ENCODE results near the gene TMEM150B. TPM values are rescaled to one million over a fixed set of nuclear protein-coding genes. Genes with fewer than 3 reads are reported as not detected.

TMEM150B gene
- total RNA-seq, 4 donors from 2014 or later: 5.5 to 17.1 (median 7.7) TPM

DNA sequence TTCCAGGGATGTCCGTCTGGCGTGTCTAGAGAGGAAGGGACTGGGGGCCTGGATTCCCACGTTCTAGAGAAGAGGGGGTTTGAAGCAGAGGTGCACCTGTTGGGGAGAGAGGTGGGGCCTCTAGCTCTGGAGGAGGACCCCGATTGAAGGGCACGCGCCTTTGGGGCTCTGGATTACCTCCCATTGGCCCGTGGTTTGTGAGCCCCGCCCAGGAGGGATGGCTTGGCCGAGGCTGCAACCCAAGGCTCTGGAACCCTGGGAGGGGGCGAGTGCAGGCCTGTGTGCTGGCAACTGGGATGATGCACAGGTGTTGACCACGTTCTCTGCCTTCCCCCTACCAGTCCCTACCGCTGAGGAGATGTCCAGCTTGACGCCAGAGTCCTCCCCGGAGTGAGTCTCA lies 20.2 kb downstream of the TMEM150B start:
- 77% methylated on average over 14 of the region's 14 CpGs for WGBS, 2 donors
- Histone ChIP-seq H3K36me3 (peaks cover 0 to 54% (median 0%) of the 10 kb centered on the region in 3 donors), H3K27me3 (no peaks in the 10 kb centered on the region), H3K4me1 (peaks cover 0 to 11% (median 3%) of the 10 kb centered on the region in 4 donors), H3K9me3 (peaks cover 0 to 5% (median 0%) of the 10 kb centered on the region in 4 donors), H3K4me3 (no peak overlapping the region), H3K27ac (no peak overlapping the region)
- no peak for DNase-seq (ENCODE audit: low spot score in 2 of 2)
- TF ChIP-seq POLR2A (IDR thresholded peaks at IDR 0.05): no peak
- TF ChIP-seq, protein P1, sequence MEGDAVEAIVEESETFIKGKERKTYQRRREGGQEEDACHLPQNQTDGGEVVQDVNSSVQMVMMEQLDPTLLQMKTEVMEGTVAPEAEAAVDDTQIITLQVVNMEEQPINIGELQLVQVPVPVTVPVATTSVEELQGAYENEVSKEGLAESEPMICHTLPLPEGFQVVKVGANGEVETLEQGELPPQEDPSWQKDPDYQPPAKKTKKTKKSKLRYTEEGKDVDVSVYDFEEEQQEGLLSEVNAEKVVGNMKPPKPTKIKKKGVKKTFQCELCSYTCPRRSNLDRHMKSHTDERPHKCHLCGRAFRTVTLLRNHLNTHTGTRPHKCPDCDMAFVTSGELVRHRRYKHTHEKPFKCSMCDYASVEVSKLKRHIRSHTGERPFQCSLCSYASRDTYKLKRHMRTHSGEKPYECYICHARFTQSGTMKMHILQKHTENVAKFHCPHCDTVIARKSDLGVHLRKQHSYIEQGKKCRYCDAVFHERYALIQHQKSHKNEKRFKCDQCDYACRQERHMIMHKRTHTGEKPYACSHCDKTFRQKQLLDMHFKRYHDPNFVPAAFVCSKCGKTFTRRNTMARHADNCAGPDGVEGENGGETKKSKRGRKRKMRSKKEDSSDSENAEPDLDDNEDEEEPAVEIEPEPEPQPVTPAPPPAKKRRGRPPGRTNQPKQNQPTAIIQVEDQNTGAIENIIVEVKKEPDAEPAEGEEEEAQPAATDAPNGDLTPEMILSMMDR (IDR thresholded peaks at IDR 0.05): no peak
- no peak for TF ChIP-seq EP300 (IDR thresholded peaks at IDR 0.05)

DNA sequence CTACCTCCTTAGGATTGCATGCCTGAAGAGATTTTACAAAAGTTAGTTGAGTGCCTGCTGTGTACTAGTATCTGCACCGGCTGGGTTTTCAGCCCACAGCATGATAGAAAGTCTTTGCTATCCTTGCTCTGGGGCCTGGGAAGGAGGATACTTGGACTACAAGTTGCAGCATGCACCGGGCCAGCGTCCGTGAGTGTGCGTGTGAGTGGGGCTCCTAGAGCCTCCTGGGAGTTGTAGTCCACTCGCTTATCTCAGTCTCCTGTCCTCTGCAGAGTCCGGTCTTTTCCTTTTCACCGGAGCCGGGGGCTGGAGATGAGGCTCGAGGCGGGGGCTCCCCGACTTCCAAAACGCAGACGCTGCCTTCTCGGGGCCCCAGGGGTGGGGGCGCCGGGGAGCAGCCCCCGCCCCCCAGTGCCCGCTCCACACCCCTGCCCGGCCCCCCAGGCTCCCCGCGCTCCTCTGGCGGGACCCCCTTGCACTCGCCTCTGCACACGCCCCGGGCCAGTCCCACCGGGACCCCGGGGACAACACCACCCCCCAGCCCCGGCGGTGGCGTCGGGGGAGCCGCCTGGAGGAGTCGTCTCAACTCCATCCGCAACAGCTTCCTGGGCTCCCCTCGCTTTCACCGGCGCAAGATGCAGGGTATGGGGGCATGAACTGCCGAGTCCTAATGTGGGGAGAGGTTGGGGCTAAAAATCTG lies 20.7 kb downstream of the TMEM150B start:
- no peaks in the 10 kb centered on the region for H3K27me3 ChIP-seq
- no peak overlapping the region for H3K27ac ChIP-seq
- no peak overlapping the region for H3K4me3 ChIP-seq
- DNase-seq (ENCODE audit: low spot score in 2 of 2): peak in 1 of 2 donors; percentile 18
- H3K4me1 ChIP-seq: peaks cover 0 to 11% (median 3%) of the 10 kb centered on the region in 4 donors
- peaks cover 0 to 2% (median 0%) of the 10 kb centered on the region in 4 donors for H3K9me3 ChIP-seq
- TF ChIP-seq EP300 (IDR thresholded peaks at IDR 0.05) (no peak), POLR2A (IDR thresholded peaks at IDR 0.05) (no peak)
- TF ChIP-seq, protein P1 (IDR thresholded peaks at IDR 0.05): no peak
- 83 to 89% methylated on average over 38 to 39 of the region's 39 CpGs for WGBS, 2 donors
- H3K36me3 ChIP-seq: peaks cover 0 to 48% (median 0%) of the 10 kb centered on the region in 3 donors

DNA sequence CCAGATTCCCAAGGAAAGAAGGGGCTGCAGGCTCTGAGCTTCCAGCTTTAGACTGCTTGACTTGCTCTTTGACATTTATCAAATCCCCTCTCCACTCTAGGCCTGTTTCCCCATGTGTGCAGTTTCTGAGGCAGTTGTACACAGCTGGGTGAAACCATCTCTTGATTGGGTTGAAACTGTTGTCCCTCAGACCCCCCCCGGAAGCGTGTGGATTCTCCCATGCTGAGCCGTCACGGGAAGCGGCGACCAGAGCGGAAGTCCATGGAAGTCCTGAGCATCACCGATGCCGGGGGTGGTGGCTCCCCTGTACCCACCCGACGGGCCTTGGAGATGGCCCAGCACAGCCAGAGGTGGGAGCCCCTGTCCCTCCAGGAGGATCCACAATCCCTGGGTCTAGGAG lies 21.7 kb downstream of the TMEM150B start:
- peaks cover 0 to 41% (median 0%) of the 10 kb centered on the region in 3 donors for H3K36me3 ChIP-seq
- no peak overlapping the region for H3K4me3 ChIP-seq
- H3K4me1 ChIP-seq: peaks cover 0 to 11% (median 3%) of the 10 kb centered on the region in 4 donors
- H3K27ac ChIP-seq: no peak overlapping the region
- no peaks in the 10 kb centered on the region for H3K27me3 ChIP-seq
- TF ChIP-seq EP300 (IDR thresholded peaks at IDR 0.05) (no peak), POLR2A (IDR thresholded peaks at IDR 0.05) (no peak)
- TF ChIP-seq, protein P1 (IDR thresholded peaks at IDR 0.05): no peak
- H3K9me3 ChIP-seq: no peaks in the 10 kb centered on the region
- 89 to 90% methylated on average over 11 of the region's 11 CpGs for WGBS, 2 donors
- DNase-seq (ENCODE audit: low spot score in 2 of 2): no peak

DNA sequence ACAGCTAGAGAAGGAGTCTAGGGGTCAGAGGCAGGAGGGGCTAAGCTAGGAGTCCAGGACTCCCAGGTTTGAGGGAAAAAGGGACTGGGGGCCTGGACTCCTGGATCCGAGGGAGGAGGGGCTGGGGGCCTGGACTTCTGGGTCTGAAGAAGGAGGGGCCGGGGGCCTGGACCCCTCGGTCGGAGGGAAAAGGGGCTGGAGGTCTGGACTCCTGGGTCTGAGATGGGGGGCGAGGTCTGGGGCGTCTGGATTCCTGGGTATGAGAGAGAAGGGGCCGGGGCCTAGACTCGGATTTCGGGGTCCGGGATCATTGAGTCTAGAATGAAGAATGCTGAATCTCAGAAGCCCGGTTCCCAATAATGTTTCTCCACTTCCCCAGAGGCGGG lies 22.8 kb downstream of the TMEM150B start:
- H3K27me3 ChIP-seq: no peaks in the 10 kb centered on the region
- peaks cover 0 to 44% (median 0%) of the 10 kb centered on the region in 3 donors for H3K36me3 ChIP-seq
- H3K9me3 ChIP-seq: no peaks in the 10 kb centered on the region
- peak overlapping the region in 1 of 4 donors; percentile 55 for H3K27ac ChIP-seq
- DNase-seq (ENCODE audit: low spot score in 2 of 2): no peak
- peak overlapping the region in 1 of 4 donors; percentile 43 for H3K4me3 ChIP-seq
- WGBS, 2 donors: 77 to 82% methylated on average over 12 of the region's 12 CpGs
- peaks cover 0 to 11% (median 3%) of the 10 kb centered on the region in 4 donors for H3K4me1 ChIP-seq
- TF ChIP-seq, protein P1 (IDR thresholded peaks at IDR 0.05): no peak
- TF ChIP-seq POLR2A (IDR thresholded peaks at IDR 0.05) (no peak), EP300 (IDR thresholded peaks at IDR 0.05) (no peak)
